ENCODE results near the gene SPNS2.

SPNS2 gene

GRCh38 chr17:4522661-4523060 is 24.0 kb downstream of the SPNS2 start:
- DNase-seq: no peak

GRCh38 chr17:4523946-4524345 is 25.3 kb downstream of the SPNS2 start:
- DNase-seq: no peak

- DNase-seq: no peak
Observed at GRCh38 chr17:4525691-4526397, 27.2 kb downstream of the SPNS2 start.

- DNase-seq: no peak
Observed at GRCh38 chr17:4527134-4527533, 28.5 kb downstream of the SPNS2 start.

- DNase-seq: no peak
Observed at GRCh38 chr17:4527566-4528125, 29.0 kb downstream of the SPNS2 start.

GRCh38 chr17:4529533-4530152 is 31.0 kb downstream of the SPNS2 start:
- no peak for DNase-seq

DNA sequence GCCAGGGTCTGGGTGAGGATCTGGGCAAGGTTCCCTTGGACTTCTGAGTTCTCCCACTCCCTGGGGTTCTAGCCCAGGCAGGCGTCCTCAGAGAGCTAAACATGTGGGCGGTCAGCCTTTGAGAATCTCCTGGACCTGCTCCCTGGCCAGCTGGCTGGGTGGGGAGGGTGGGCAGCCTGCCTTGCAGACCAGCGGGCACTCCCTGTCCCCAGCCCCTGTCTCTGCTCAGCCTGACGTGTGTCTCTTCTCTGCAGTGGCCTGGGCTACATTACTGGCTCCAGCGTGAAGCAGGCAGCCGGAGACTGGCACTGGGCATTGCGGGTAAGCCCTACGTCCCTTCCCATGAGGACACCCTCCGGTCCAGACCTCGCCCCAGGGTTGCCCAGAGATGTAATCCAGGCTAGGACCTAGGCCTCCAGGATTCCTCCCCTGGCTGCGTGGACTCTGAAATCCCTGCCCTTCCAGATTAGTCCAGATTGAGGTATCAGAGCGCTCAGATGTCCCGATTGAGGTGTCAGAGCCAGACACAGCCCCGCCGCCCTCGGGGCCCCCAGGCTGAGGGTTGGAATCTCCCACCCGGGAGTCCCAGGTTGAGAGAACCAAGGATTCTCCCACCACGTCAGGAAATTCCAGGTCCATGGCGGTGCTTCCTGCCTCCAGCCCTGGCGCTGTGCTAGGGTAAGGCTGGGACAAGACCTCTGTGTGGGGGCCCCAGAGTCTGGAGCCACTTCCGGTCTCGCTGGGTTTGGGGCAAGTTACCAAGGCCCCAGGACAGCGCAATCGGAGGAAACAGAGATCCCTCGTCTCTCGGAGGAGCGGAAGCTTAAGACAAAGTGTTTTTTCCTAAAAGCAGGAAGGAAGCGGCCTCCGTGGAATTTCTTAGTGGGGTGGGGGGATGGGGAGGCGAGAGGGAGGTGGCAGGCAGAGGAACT is 32.4 kb downstream of the SPNS2 start:
- DNase-seq: no peak

GRCh38 chr17:4531988-4532736 is 33.5 kb downstream of the SPNS2 start:
- DNase-seq: no peak

DNA sequence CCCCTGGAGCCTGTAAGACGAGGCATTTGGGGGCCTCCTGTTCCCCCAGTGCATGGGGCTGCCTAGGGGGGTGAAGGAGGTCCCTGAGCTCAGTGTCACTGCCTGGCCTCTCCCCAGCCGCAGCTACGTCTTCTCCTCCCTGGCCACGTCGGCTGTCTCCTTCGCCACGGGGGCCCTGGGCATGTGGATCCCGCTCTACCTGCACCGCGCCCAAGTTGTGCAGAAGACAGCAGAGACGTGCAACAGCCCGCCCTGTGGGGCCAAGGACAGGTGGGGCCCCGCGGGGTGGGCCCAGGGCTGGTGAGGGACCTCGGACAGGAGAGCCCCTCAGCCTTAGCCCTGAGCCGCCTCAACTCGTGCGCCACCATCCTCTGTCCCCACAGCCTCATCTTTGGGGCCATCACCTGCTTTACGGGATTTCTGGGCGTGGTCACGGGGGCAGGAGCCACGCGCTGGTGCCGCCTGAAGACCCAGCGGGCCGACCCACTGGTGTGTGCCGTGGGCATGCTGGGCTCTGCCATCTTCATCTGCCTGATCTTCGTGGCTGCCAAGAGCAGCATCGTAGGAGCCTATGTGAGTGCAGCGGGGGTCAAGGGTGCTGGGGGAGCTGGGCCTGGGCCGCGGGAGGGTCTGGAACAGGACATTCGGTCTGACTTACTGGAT is 34.3 kb downstream of the SPNS2 start:
- no peak for DNase-seq

DNA sequence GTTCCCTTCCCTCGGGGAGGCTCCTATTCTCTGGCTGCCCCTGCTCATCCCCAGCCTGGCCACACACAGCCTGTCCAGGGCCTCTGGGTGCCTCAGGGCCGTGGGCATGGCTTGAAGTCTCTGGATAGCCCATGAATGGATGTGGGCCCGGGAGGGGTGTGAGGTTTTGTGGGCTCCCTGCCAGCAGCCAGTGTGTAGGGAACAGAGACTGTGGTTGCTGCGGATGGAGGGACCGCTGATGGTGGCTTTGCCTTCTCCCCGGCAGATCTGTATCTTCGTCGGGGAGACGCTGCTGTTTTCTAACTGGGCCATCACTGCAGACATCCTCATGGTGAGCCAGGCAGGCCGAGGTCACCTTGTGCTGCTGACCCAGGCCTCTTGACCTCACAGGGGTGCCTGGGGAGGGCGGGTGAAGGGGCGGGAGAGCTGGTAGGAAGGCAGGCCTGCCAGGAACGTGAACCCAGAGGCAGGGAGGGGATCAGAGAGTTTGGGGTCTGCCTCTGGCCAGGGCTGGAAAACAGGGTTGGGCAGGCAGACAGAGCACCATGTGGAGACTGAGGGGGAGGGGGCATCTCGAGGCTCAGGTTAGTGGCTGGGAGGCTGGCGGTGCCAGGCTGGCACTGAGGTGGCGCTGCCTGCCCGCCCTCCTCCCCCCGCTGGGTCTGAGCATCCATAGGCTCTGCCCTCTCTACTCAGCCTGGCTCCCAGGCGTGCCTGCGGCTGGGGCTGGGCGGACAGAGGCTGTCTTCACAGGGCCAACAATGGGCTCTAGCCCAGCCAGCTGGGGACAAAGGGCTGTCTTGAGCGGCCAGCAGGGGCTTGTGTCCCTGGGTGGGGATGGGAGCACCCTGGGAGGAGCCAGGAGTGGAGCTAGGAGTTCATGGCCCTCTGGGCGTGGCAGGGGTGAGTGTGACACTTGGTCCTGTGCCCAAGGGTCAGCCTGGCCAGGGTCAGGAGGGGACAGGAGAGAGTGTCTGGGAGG is 35.1 kb downstream of the SPNS2 start:
- no peak for DNase-seq

- no peak for DNase-seq
Observed at GRCh38 chr17:4534515-4534914, 35.8 kb downstream of the SPNS2 start.

- DNase-seq: no peak
Observed at GRCh38 chr17:4534928-4535666, 36.4 kb downstream of the SPNS2 start.

- no peak for DNase-seq
Observed at GRCh38 chr17:4535667-4536258, 37.1 kb downstream of the SPNS2 start.

GRCh38 chr17:4536259-4536741 is 37.6 kb downstream of the SPNS2 start:
- DNase-seq: no peak

GRCh38 chr17:4536742-4537411 is 38.2 kb downstream of the SPNS2 start:
- no peak for DNase-seq

- no peak for DNase-seq
Observed at GRCh38 chr17:4537451-4538235, 39.0 kb downstream of the SPNS2 start.

DNA sequence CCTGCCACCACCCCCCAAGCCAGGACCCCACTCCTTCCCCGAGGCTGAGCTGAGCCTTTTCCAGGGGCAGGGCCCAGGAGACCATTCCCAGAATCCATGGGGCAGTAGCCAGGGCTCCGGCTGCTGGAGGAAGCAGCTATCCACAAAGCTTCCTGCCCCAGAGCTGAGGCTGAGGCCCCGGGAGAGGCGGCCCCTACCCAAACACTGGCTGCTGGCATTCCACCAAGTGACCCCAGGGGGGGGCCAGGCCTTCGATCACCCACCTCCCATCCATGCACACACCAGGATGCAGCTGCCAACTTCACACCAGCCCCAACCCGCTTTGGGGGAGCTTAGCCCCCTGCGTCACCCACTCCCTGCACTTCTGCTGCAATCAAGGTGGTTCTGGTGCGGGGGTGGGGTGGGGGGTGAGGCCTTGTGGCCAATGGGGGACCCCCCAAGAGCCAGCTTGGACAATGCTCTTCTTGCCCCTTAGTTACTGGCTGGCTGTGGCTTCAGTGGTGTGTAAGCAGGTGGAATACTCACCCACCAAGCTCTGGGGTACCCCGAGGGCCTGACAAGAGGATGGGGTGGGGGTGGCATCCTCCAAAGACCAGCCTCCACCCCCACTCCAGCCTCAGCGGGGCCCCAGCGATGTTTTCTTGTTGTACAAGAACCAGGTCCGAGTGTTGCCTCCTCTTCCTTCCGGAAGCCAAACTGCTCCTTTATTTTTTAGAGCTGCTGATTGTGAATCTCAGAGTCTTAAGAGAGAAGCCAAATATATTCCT is 39.7 kb downstream of the SPNS2 start:
- DNase-seq: no peak

Measured in stimulated activated CD4-positive, alpha-beta T cell treated with anti-CD3 and anti-CD28 coated beads, Interleukin-2, amount 100 ng/mL, for 48 hours (primary cell).